GM19452 (cell line): ENCODE data around the gene MET.
A peak's percentile ranks its signal among the peaks of the same experiment; 100 is the strongest.
"Not testable (repeated sequence)": the region's sequence is repeated elsewhere in the genome, so short reads cannot be mapped to it uniquely, and the experiment has no call there.

Source experiments
- ATAC-seq: cut with Tn5 transposase; IDR thresholded peaks from one replicate; pipeline ENCODE4 v1.9.1; 2021; ENCODE audit not compliant: unreplicated experiment

The MET gene

DNA sequence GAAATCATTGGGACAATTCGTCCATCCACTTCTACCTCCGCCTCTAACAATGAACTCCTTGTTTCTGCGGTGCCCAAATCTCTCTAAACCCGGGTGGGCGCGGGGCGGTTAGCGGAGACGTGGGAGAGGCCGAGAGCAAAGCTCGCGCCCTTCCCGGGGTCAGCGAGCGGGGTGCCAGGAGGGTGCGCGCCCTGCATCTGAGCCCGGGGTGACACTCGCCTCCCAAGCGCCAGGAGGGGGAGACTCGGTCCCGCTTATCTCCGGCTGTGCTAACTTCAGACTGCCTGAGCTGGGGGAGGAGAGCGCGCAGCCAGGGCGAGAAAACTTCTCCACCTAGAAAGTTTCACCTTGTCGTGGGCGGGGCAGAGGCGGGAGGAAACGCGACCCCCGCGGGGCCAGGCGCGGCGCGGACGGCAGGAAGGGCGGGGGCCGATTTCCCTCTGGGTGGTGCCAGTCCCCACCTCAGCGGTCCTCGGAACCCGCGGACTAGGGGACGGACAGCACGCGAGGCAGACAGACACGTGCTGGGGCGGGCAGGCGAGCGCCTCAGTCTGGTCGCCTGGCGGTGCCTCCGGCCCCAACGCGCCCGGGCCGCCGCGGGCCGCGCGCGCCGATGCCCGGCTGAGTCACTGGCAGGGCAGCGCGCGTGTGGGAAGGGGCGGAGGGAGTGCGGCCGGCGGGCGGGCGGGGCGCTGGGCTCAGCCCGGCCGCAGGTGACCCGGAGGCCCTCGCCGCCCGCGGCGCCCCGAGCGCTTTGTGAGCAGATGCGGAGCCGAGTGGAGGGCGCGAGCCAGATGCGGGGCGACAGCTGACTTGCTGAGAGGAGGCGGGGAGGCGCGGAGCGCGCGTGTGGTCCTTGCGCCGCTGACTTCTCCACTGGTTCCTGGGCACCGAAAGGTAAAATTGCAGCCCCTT is at the start of gene MET:
MET (plus strand) TSS at position 516 of the 915 bp plus-strand sequence. CDS start 26,889 bp downstream, outside the sequence.
- peak; percentile 91 for ATAC-seq

DNA sequence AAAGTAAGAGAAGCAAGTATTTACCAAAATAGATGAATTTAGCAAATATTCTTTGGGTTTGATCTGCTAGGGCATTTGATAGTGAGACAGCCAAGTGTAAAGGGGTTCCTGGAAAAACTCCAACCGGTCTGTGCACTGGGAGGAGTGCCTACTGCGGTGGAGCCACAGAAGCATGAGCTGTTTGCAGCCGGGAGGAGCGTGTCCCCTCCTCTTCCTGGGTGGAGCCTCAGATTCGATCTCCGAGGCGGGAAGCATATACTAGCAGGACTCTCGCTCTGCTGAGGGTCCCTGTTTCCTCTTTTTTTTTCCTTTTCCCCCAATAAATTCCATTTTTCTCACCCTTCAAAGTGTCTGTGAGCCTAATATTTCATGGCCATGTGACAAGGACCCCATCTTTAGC is 45.1 kb upstream of the MET start:
- ATAC-seq, result no peak

GRCh38 chr7:116629051-116629463 is 42.9 kb upstream of the MET start:
- ATAC-seq, result no peak

DNA sequence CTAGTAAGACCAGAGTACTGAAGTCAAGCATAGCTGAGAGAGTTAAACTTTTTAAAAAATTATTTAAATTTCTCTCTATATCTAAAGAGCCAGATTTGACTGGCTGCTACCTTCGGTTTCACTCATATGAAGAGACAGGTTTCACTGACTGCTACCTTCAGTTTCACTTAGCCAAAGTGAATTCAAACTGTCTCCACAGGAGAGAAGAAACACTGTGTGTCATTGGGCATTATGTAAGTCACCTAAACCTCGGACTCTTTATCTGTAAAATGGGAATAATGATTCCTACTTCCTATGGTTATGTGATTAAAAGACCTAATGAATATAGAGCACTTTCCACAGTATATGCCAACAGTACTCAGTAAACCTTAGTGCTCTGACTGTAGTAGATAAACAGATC is 41.6 kb upstream of the MET start:
- ATAC-seq, result peak; percentile 92

- ATAC-seq, result peak; percentile 52
These were observed 40.9 kb upstream of the MET start for GRCh38 chr7:116630932-116631671.

- ATAC-seq, result no peak
These were observed 40.3 kb upstream of the MET start for GRCh38 chr7:116631676-116632075.

GRCh38 chr7:116632384-116632783 is 39.6 kb upstream of the MET start:
- ATAC-seq, result no peak

GRCh38 chr7:116633131-116633988 is 38.6 kb upstream of the MET start:
- peak; percentile 26 for ATAC-seq

GRCh38 chr7:116636997-116637396 is 35.0 kb upstream of the MET start:
- ATAC-seq, result no peak

- ATAC-seq, result not testable (repeated sequence)
These were observed 33.4 kb upstream of the MET start for GRCh38 chr7:116638592-116638991.

- no peak for ATAC-seq
These were observed 30.3 kb upstream of the MET start for GRCh38 chr7:116641551-116642153.

DNA sequence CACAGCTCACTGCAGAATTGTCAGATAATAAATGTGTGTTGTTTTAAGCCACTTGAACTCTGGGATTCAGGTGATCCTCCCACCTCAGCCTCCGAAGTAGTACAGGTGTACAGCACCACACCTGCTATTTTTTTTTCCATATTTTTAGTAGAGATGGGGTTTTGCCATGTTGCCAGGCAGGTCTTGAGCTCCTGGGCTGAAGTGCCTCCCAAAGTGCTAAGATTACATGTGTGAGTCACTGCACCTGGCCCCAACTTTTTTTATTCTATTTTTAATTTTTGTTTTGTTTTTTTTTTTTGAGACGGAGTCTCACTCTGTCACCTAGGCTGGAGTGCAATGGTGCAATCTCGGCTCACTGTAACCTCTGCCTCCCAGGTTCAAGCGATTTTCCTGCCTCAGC is 28.8 kb upstream of the MET start:
- ATAC-seq, result not testable (repeated sequence)

DNA sequence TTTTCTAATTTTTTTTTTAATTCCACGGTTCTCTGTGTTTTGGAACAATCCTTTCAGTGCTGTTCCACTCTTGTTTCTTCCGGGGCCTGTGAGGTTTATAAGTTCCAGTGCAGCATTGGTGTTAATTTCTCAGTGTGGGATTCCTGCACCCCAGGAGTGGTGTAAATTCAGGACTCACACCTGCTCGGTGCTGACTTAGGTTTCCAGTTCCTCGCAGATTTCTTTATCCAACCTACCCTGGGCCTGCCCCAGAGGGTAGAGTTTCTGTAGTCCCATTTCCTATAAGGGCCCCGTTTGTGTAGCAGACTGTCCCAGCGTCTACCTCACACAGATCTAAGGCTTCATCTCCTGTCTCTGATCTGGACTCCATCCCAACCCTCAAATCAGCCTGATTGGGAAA is 27.4 kb upstream of the MET start:
- no peak for ATAC-seq

GRCh38 chr7:116647290-116647689 is 24.7 kb upstream of the MET start:
- no peak for ATAC-seq

- no peak for ATAC-seq
These were observed 24.1 kb upstream of the MET start for GRCh38 chr7:116647861-116648260.

GRCh38 chr7:116650436-116650835 is 21.6 kb upstream of the MET start:
- ATAC-seq, result no peak

- ATAC-seq, result peak; percentile 49
These were observed 19.2 kb upstream of the MET start for GRCh38 chr7:116652793-116653192.

- no peak for ATAC-seq
These were observed 18.8 kb upstream of the MET start for GRCh38 chr7:116653204-116653603.

- no peak for ATAC-seq
These were observed 18.4 kb upstream of the MET start for GRCh38 chr7:116653646-116654045.

GRCh38 chr7:116659248-116659647 is 12.7 kb upstream of the MET start:
- not testable (repeated sequence) for ATAC-seq

DNA sequence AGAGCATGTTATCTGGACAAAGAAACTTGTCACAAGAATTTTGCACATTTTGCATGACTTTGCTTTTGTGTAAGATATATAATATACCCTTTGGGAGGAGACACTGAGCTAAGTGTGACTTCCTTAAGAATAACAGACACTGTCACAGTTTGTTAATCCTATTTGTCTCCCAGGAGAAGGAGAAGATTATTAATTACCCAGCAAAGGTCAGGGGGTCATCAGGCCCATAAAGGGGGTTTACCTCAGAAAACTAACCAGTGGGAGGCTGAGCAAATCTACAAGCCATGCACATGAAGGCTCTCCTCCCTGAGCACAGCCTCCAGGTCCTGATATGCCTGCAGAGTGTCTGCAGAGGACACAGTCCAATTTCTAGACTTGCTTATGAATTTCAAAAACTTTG is 10.1 kb upstream of the MET start:
- ATAC-seq, result no peak
